H1 (cell line): ENCODE data around the gene SLC25A27. TPM values are rescaled to one million over a fixed set of nuclear protein-coding genes. Genes with fewer than 3 reads are reported as not detected.

Source experiments
- CTCF ChIA-PET: fragments of 300-600 bp; sonication (Branson Sonifier 250); formaldehyde crosslinking; loops from one replicate; lab custom pipeline; 2021; ENCODE audit not compliant: partially characterized antibody; lab: Charles Lee
- POLR2A ChIA-PET: fragments of 300-600 bp; sonication (Branson Sonifier 250); formaldehyde crosslinking; loops from one replicate; lab custom pipeline; 2021; ENCODE audit warnings: inconsistent platforms; ENCODE audit not compliant: partially characterized antibody; lab: Charles Lee
- DNase-seq, 2 experiments: peaks; one replicate each; pipeline versions ENCODE4 v3.0.0 to v3.0.0-alpha.2; 2010 to 2022; ENCODE audit warnings: low spot score in 2 of 2, low read depth in 1 of 2, mixed read lengths in 1 of 2
- FAIRE-seq: peaks from 2 replicates; lab custom pipeline; 2011; peaks lifted over from hg19 to GRCh38; lab: Jason Lieb, UNC
- H2AFZ ChIP-seq: 2 replicates; pipeline ENCODE4 v1.8.1; 2012; ENCODE audit warnings: low read length, inconsistent platforms
- H2AK5ac ChIP-seq: 2 replicates; pipeline ENCODE4 v1.6.1; 2013; ENCODE audit warnings: low read depth, low read length
- H2BK120ac ChIP-seq: replicated peaks from 2 replicates; pipeline ENCODE3; 2013; ENCODE audit warnings: low read depth, low read length, inconsistent platforms
- H2BK12ac ChIP-seq: 2 replicates; pipeline ENCODE4 v1.6.1; 2013; ENCODE audit warnings: low read depth, low read length
- H2BK15ac ChIP-seq: 2 replicates; pipeline ENCODE4 v1.6.1; 2013; ENCODE audit warnings: low read length
- H2BK20ac ChIP-seq: 2 replicates; pipeline ENCODE4 v1.6.1; 2013; ENCODE audit warnings: low read length
- H2BK5ac ChIP-seq: 2 replicates; pipeline ENCODE4 v1.6.1; 2013; ENCODE audit warnings: low read depth, low read length
- H3K14ac ChIP-seq: 2 replicates; pipeline ENCODE4 v1.6.1; 2013; ENCODE audit warnings: inconsistent platforms; ENCODE audit not compliant: insufficient read length
- H3K18ac ChIP-seq: 2 replicates; pipeline ENCODE4 v1.6.1; 2013; ENCODE audit warnings: low read length; ENCODE audit errors: extremely low read depth
- H3K23ac ChIP-seq: 2 replicates; pipeline ENCODE4 v1.6.1; 2013; ENCODE audit warnings: inconsistent platforms; ENCODE audit not compliant: insufficient read length
- H3K23me2 ChIP-seq: 2 replicates; pipeline ENCODE4 v1.6.1; 2013; ENCODE audit warnings: low read depth, low read length
- H3K27ac ChIP-seq: 2 replicates; pipeline ENCODE4 v1.6.1; 2011; ENCODE audit warnings: low read depth, low read length, inconsistent platforms
- H3K27me3 ChIP-seq, 4 experiments: replicated peaks in 1 of 4; 1 replicate in 1 of 4; 2 replicates in 3 of 4; pipeline versions ENCODE4 v1.6.1 to v1.8.1; 2011 to 2013; ENCODE audit warnings: low read length in 3 of 4, mild to moderate bottlenecking in 3 of 4, inconsistent platforms in 2 of 4, mixed read lengths in 2 of 4, moderate library complexity in 1 of 4; ENCODE audit not compliant: control insufficient read depth in 3 of 4, insufficient read depth in 3 of 4; ENCODE audit errors: extremely low read depth in 1 of 4
- H3K36me3 ChIP-seq, 4 experiments: 2 replicates each; pipeline versions ENCODE4 v1.6.1 to v1.8.1; 2011 to 2013; ENCODE audit warnings: mild to moderate bottlenecking in 4 of 4, low read length in 3 of 4, moderate library complexity in 2 of 4, control low read depth in 1 of 4, inconsistent platforms in 1 of 4; ENCODE audit not compliant: insufficient read depth in 4 of 4, control insufficient read depth in 2 of 4
- H3K4ac ChIP-seq: replicated peaks from 2 replicates; pipeline ENCODE3; 2013; ENCODE audit warnings: low read length, low read depth, mixed read lengths, inconsistent platforms; ENCODE audit not compliant: insufficient read length
- H3K4me1 ChIP-seq, 4 experiments: replicated peaks in 1 of 4; 1 replicate in 1 of 4; 2 replicates in 3 of 4; pipeline versions ENCODE4 v1.6.1 to v1.8.1; 2011 to 2013; ENCODE audit warnings: low read length in 3 of 4, inconsistent platforms in 2 of 4, mixed read lengths in 1 of 4; ENCODE audit not compliant: insufficient read depth in 4 of 4, control insufficient read depth in 3 of 4
- H3K4me2 ChIP-seq, 2 experiments: 2 replicates each; pipeline versions ENCODE4 v1.6.1 to v1.8.1; 2011 to 2013; ENCODE audit warnings: low read depth in 2 of 2, low read length in 2 of 2, control low read depth in 1 of 2, inconsistent platforms in 1 of 2, mild to moderate bottlenecking in 1 of 2; ENCODE audit not compliant: insufficient read depth in 1 of 2
- H3K4me3 ChIP-seq, 4 experiments: fragments of 200-600, 300-600 bp in 1 of 4; sonication (generic), shearing (Covaris generic), sonication (Bioruptor Twin) in 1 of 4; 2 replicates each; pipeline versions ENCODE4 v1.5.1 to v1.8.1; 2011 to 2016; ENCODE audit warnings: low read length in 4 of 4, low read depth in 3 of 4, control low read depth in 2 of 4, inconsistent platforms in 2 of 4, mild to moderate bottlenecking in 2 of 4, mixed read lengths in 1 of 4, moderate library complexity in 1 of 4; ENCODE audit not compliant: insufficient read depth in 2 of 4; ENCODE audit errors: extremely low read depth in 1 of 4
- H3K56ac ChIP-seq: replicated peaks from 2 replicates; pipeline ENCODE3; 2013; ENCODE audit warnings: low read depth, mild to moderate bottlenecking, mixed read lengths, low read length, inconsistent platforms; ENCODE audit not compliant: insufficient read length
- H3K79me1 ChIP-seq: 2 replicates; pipeline ENCODE4 v1.6.1; 2013; ENCODE audit warnings: low read depth, low read length, control low read depth
- H3K79me2 ChIP-seq, 2 experiments: 2 replicates each; pipeline versions ENCODE4 v1.6.1 to v1.8.1; 2012 to 2013; ENCODE audit warnings: low read length in 2 of 2, mild to moderate bottlenecking in 2 of 2, inconsistent platforms in 1 of 2; ENCODE audit not compliant: insufficient read depth in 2 of 2, control insufficient read depth in 1 of 2
- H3K9ac ChIP-seq, 4 experiments: replicated peaks in 1 of 4; 1 replicate in 1 of 4; 2 replicates in 3 of 4; pipeline versions ENCODE4 v1.6.1 to v1.8.1; 2011 to 2013; ENCODE audit warnings: low read depth in 3 of 4, low read length in 3 of 4, control low read depth in 2 of 4, mild to moderate bottlenecking in 2 of 4, moderate library complexity in 2 of 4, inconsistent platforms in 1 of 4; ENCODE audit errors: extremely low read depth in 1 of 4
- H3K9me3 ChIP-seq, 2 experiments: 2 replicates each; pipeline versions ENCODE4 v1.6.1 to v1.8.1; 2012 to 2013; ENCODE audit warnings: mild to moderate bottlenecking in 2 of 2, moderate library complexity in 2 of 2, control low read depth in 1 of 2, inconsistent platforms in 1 of 2, low read depth in 1 of 2, low read length in 1 of 2, mixed read lengths in 1 of 2; ENCODE audit not compliant: insufficient read depth in 2 of 2
- H4K20me1 ChIP-seq, 2 experiments: replicated peaks in 1 of 2; 2 replicates each; pipeline versions ENCODE3 to v1.8.1; 2011 to 2013; ENCODE audit warnings: inconsistent platforms in 2 of 2, low read length in 2 of 2, mild to moderate bottlenecking in 1 of 2; ENCODE audit not compliant: insufficient read depth in 2 of 2, control insufficient read depth in 1 of 2
- H4K5ac ChIP-seq: 2 replicates; pipeline ENCODE4 v1.6.1; 2013; ENCODE audit warnings: low read length, low read depth, mixed read lengths, inconsistent platforms; ENCODE audit not compliant: insufficient read length
- H4K8ac ChIP-seq: 2 replicates; pipeline ENCODE4 v1.8.0; 2013; ENCODE audit warnings: mild to moderate bottlenecking, moderate library complexity, low read length, inconsistent platforms; ENCODE audit not compliant: insufficient read depth; ENCODE audit errors: extremely low read depth
- H4K91ac ChIP-seq: replicated peaks from 2 replicates; pipeline ENCODE3; 2013; ENCODE audit warnings: low read length, mixed read lengths, inconsistent platforms; ENCODE audit not compliant: insufficient read length
- HDAC6 ChIP-seq: IDR thresholded peaks from one replicate; pipeline ENCODE4 v1.7.1; 2012; ENCODE audit warnings: low read depth, mild to moderate bottlenecking, inconsistent platforms, low read length, moderate library complexity
- JUN ChIP-seq: IDR thresholded peaks from 2 replicates; pipeline ENCODE4 v1.6.1; 2011; ENCODE audit warnings: low read depth, mild to moderate bottlenecking, improper control_type of control experiment, low read length
- RXRA ChIP-seq: IDR thresholded peaks from 2 replicates; pipeline ENCODE4 v1.6.1; 2011; ENCODE audit warnings: low read depth, mild to moderate bottlenecking, low read length, moderate library complexity; ENCODE audit not compliant: insufficient read depth
- WGBS, 2 experiments: shearing (Covaris generic) in 1 of 2; methylation state at CpG; one replicate each; pipeline versions ENCODE4 v1.1.6 to v1.1.7; 2013 to 2015; ENCODE audit warnings: low lambda C conversion rate in 2 of 2, mixed read lengths in 2 of 2, inconsistent platforms in 1 of 2, low coverage in 1 of 2, missing lambda C conversion rate in 1 of 2; ENCODE audit not compliant: insufficient replicate concordance in 2 of 2, insufficient coverage in 1 of 2, insufficient read length in 1 of 2; ENCODE audit errors: extremely low coverage in 1 of 2, missing lambda C conversion rate in 1 of 2; 5-methylcytosine and 5-hydroxymethylcytosine counted together
- polyA plus RNA-seq, 7 experiments: library from polyadenylated mRNA; depleted of rRNA in 3 of 7; stranded (reverse) in 5 of 7; unstranded in 2 of 7; fragments of >200 nt in 5 of 7; fragments of 200-250 nt in 2 of 7; gene quantifications; 1 replicate in 5 of 7; 2 replicates in 1 of 7; 4 replicates in 1 of 7; pipeline versions ENCODE4 v1.2.1 to v1.2.3, GENCODE V29; 2011 to 2013; ENCODE audit warnings: missing spikeins in 2 of 7, mixed read lengths in 2 of 7
- total RNA-seq: library from RNA; stranded (reverse); fragmentation: NEBNext Ultra II Directional; extraction: Animal tissue kit (Norgen Biotek cat#: 25700); gene quantifications from 2 replicates; pipeline ENCODE4 v1.2.1, GENCODE V29; 2021

SLC25A27 gene
- total and polyA plus RNA-seq, 2 of the 8 experiments (the other 6 are each of a cell fraction or from before 2014, with no cell fraction given), result 7.3 to 8.4 TPM

DNA sequence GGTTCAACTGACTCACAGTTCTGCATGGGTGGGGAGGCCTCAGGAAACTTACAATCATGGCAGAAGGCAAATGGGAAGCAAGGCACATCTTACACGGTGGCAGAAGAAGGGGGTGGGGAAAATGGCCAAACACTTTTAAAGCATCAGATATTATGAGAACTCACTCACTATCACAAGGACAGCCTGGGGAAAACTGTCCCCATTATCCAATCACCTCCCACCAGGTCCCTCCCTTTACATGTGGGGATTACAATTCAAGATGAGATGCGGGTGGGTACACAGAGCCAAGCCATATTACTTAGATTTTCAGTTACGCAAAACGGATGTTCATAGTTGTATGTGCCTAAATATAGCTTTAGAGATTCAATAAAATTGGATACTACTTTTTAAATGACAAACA, 25.8 kb upstream of the SLC25A27 start:
- Histone ChIP-seq H2AK5ac (no peak overlapping the region), H3K23me2 (no peaks in the 10 kb centered on the region), H3K56ac (no peak overlapping the region), H3K14ac (no peak overlapping the region), H2BK20ac (no peak overlapping the region), H4K91ac (no peak overlapping the region), H4K20me1 (no peaks in the 10 kb centered on the region), H3K4me3 (no peak overlapping the region), H3K4me1 (no peaks in the 10 kb centered on the region), H3K9me3 (no peaks in the 10 kb centered on the region), H3K36me3 (no peaks in the 10 kb centered on the region), H3K23ac (no peak overlapping the region), H2AFZ (no peak overlapping the region), H3K9ac (no peak overlapping the region), H2BK5ac (no peak overlapping the region), H3K4ac (no peak overlapping the region), H4K8ac (no peak overlapping the region), H2BK120ac (no peak overlapping the region), H4K5ac (no peak overlapping the region), H3K27me3 (no peaks in the 10 kb centered on the region), H3K27ac (no peak overlapping the region), H2BK15ac (no peak overlapping the region), H3K4me2 (no peak overlapping the region), H3K18ac (no peak overlapping the region), H3K79me1 (no peaks in the 10 kb centered on the region), H2BK12ac (no peak overlapping the region), H3K79me2 (no peaks in the 10 kb centered on the region)
- TF ChIP-seq JUN, result no peak
- TF ChIP-seq RXRA, result no peak
- TF ChIP-seq HDAC6, result no peak
- CTCF ChIA-PET, result interaction anchor here (0.7 to 1.4 kb wide), 7 partner anchors 29 to 406 kb away, joined by 3 to 5 read pairs (median 3); no protein-coding TSS in a partner anchor
- WGBS, 2 experiments, result 91% methylated on average over 4 of the region's 4 CpGs; no CpG with 5 or more reads in 1 of the 2 experiments
- DNase-seq (no peak), FAIRE-seq (no peak)
- POLR2A ChIA-PET, result no interaction called here
